HG03159 (cell line): ENCODE results near the gene OSBPL2.

Source experiments
- ATAC-seq: cut with Tn5 transposase; IDR thresholded peaks from one replicate; pipeline ENCODE4 v1.9.1; 2021; ENCODE audit warnings: mild to moderate bottlenecking, moderate library complexity; ENCODE audit not compliant: unreplicated experiment

Gene OSBPL2

GRCh38 chr20:62277253-62277652, 38.9 kb downstream of the OSBPL2 start:
- no peak for ATAC-seq

GRCh38 chr20:62280303-62280702, 42.0 kb downstream of the OSBPL2 start:
- no peak for ATAC-seq

GRCh38 chr20:62281161-62281933, 43.0 kb downstream of the OSBPL2 start:
- ATAC-seq: no peak

GRCh38 chr20:62282103-62282502, 43.8 kb downstream of the OSBPL2 start:
- ATAC-seq: no peak

- no peak for ATAC-seq
These were observed 44.7 kb downstream of the OSBPL2 start for GRCh38 chr20:62282877-62283503.

GRCh38 chr20:62284448-62284847, 46.1 kb downstream of the OSBPL2 start:
- ATAC-seq: no peak

GRCh38 chr20:62285151-62285550, 46.8 kb downstream of the OSBPL2 start:
- no peak for ATAC-seq

GRCh38 chr20:62285722-62286121, 47.4 kb downstream of the OSBPL2 start:
- no peak for ATAC-seq

- ATAC-seq: no peak
These were observed 48.3 kb downstream of the OSBPL2 start for GRCh38 chr20:62286493-62287064.

- no peak for ATAC-seq
These were observed 48.8 kb downstream of the OSBPL2 start for GRCh38 chr20:62287129-62287528.

GRCh38 chr20:62287759-62288534, 49.6 kb downstream of the OSBPL2 start:
- no peak for ATAC-seq

GRCh38 chr20:62288535-62289105, 50.3 kb downstream of the OSBPL2 start:
- no peak for ATAC-seq

GRCh38 chr20:62289131-62289530, 50.8 kb downstream of the OSBPL2 start:
- ATAC-seq: no peak

- no peak for ATAC-seq
These were observed 51.6 kb downstream of the OSBPL2 start for GRCh38 chr20:62289898-62290297.

GRCh38 chr20:62291251-62292066, 53.1 kb downstream of the OSBPL2 start:
- ATAC-seq: no peak

GRCh38 chr20:62292108-62292507, 53.8 kb downstream of the OSBPL2 start:
- ATAC-seq: no peak

GRCh38 chr20:62293111-62293784, 54.9 kb downstream of the OSBPL2 start:
- ATAC-seq: no peak

- ATAC-seq: no peak
These were observed 55.6 kb downstream of the OSBPL2 start for GRCh38 chr20:62293946-62294345.

GRCh38 chr20:62294516-62294915, 56.2 kb downstream of the OSBPL2 start:
- no peak for ATAC-seq
